GM21390 (cell line): ENCODE measurements around the gene SLC11A2.
"Not testable (repeated sequence)": the region's sequence is repeated elsewhere in the genome, so short reads cannot be mapped to it uniquely, and the experiment has no call there.

Experiments used
- ATAC-seq: cut with Tn5 transposase; IDR thresholded peaks from one replicate; pipeline ENCODE4 v1.9.1; 2021; ENCODE audit not compliant: unreplicated experiment

The SLC11A2 gene

GRCh38 chr12:51027342-51027835 is 1.2 kb upstream of the SLC11A2 start:
- ATAC-seq: no peak

GRCh38 chr12:51025338-51025835 is 797 bp downstream of the SLC11A2 start:
- ATAC-seq: no peak

GRCh38 chr12:51023625-51024382 is 2.4 kb downstream of the SLC11A2 start:
- ATAC-seq: no peak

- no peak for ATAC-seq
Observed at GRCh38 chr12:51021694-51022093, 4.5 kb downstream of the SLC11A2 start.

- ATAC-seq: no peak
Observed at GRCh38 chr12:51020448-51021182, 5.6 kb downstream of the SLC11A2 start.

GRCh38 chr12:51019927-51020326 is 6.3 kb downstream of the SLC11A2 start:
- ATAC-seq: no peak

- no peak for ATAC-seq
Observed at GRCh38 chr12:51018956-51019355, 7.2 kb downstream of the SLC11A2 start.

GRCh38 chr12:51017452-51017851 is 8.7 kb downstream of the SLC11A2 start:
- no peak for ATAC-seq

GRCh38 chr12:51014467-51014866 is 11.7 kb downstream of the SLC11A2 start:
- ATAC-seq: not testable (repeated sequence)

- no peak for ATAC-seq
Observed at GRCh38 chr12:51013441-51013840, 12.7 kb downstream of the SLC11A2 start.

- no peak for ATAC-seq
Observed at GRCh38 chr12:51012570-51013236, 13.5 kb downstream of the SLC11A2 start.

GRCh38 chr12:51011955-51012354 is 14.2 kb downstream of the SLC11A2 start:
- ATAC-seq: no peak

- ATAC-seq: no peak
Observed at GRCh38 chr12:51009056-51009440, 17.1 kb downstream of the SLC11A2 start.

GRCh38 chr12:51008329-51009055 is 17.7 kb downstream of the SLC11A2 start:
- no peak for ATAC-seq

- ATAC-seq: no peak
Observed at GRCh38 chr12:51005671-51006070, 20.5 kb downstream of the SLC11A2 start.

GRCh38 chr12:51005030-51005429 is 21.2 kb downstream of the SLC11A2 start:
- ATAC-seq: no peak

- no peak for ATAC-seq
Observed at GRCh38 chr12:51004504-51004903, 21.7 kb downstream of the SLC11A2 start.

- no peak for ATAC-seq
Observed at GRCh38 chr12:51001799-51002198, 24.4 kb downstream of the SLC11A2 start.

- ATAC-seq: no peak
Observed at GRCh38 chr12:51000245-51000644, 25.9 kb downstream of the SLC11A2 start.

- ATAC-seq: no peak
Observed at GRCh38 chr12:50999093-50999492, 27.1 kb downstream of the SLC11A2 start.

- no peak for ATAC-seq
Observed at GRCh38 chr12:50992819-50993218, 33.4 kb downstream of the SLC11A2 start.
